DMS53 treated with DMSO at 0.1 percent for 48 hours (cell line): ENCODE measurements around the gene ANO1.

Source experiments
- DNase-seq: peaks from one replicate; lab custom pipeline; 2025; ENCODE audit not compliant: unreplicated experiment; lab: John Stamatoyannopoulos, UW

The ANO1 gene

DNA sequence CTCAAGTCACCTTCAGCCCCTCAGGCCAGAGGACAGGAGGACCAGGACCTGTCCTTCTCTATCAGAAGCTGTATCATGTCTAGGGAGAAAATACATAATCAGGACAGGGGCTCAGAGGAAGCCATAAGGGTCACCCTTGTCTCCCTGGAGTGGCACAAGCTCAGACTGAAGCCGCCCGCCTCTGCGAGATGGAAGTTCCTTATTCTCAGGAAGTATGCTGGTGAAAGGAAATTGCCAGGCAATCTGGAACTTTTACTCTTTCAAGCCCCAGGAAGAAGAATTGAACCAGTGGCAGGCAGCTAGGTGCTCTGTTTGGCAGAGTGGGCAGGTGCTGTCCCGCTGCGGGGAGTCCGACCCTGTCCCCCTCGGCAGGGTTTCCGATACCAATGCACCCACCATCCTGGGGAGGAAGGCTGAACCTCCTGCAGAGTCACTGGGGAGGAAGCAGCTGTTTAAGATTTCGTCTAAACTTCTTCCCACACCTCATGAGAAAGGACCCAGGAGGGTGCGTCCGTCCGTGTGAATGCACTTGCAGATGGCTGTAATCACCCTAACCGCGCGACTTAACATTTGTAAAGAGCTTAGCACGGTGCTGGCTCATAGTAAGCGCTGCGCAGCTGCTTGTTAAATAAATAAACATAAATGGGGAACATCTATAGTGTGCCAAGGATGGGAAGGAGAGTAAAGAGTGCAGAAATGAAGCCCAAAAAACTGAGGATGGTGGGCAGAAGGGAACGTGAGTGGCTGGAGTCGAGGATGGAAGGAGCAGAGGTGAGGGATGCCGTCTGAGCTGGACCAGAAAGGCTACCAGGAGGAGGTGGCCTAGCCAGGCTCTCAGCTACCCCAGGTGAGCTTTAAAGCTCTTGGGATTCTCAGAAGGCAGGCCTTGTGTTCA is 5.0 kb upstream of the ANO1 start:
- no peak for DNase-seq

DNA sequence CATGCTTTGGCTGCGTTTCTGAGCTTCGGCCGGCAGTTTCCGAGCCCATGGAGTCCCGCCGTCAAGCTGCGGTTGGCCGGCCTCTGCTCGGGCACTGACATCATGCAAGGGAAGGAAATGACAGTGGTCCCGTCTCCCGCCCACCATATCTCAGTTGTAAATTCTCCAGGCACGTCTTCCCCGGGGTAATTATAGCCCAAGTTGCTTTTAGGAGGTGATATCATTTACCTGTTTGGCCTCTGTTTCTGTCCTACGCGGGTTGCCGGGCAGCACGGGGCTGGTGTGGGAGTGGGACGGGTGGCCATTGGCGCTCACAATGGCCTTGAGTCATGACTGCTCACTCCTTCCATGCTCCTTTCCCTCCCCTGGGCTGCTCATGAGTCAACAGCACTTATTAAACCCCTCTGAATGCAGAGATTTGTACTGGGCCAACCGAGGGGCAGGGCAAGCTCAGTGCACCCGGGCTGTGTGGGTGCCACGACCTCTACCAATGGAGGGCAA is 4.2 kb upstream of the ANO1 start:
- DNase-seq: no peak

DNA sequence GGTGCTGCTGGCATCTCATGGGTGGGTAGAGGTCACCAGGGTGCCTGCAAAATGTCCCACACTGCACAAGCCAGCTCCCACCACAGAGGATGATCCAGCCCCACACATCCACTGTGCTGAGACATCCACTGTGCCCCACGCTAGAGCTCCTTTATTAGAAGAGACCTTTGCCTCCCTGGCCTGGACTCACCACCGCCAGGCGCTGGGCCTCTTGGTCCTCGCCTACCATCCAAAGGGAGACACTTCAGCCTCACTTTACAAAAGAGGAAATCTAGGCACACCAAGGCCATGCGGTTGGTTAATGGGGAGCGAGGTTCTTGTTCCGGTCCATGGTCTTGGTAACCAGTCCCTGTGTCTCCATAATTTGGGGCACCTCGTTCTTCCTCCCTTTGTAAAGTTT is 3.4 kb upstream of the ANO1 start:
- DNase-seq: no peak

DNA sequence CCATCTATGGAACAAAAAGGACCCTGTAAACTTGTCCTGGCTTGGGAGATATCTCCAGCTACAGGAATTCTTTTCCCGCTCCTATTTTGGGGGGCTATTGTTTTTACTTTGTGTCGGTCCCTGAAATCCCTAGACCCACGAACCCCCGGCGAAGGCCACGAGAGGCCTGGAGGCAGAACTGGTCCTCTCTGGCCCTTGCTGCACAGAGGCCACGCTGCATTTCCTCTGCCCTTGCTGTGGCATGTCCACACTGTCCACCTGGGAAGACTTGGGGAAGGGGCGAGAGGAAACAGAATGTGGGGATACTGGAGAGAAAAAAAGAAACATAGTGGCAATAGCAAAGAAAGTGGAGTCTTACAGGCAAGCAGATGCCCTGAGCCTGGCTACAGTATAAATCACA is 2.3 kb upstream of the ANO1 start:
- DNase-seq: no peak

DNA sequence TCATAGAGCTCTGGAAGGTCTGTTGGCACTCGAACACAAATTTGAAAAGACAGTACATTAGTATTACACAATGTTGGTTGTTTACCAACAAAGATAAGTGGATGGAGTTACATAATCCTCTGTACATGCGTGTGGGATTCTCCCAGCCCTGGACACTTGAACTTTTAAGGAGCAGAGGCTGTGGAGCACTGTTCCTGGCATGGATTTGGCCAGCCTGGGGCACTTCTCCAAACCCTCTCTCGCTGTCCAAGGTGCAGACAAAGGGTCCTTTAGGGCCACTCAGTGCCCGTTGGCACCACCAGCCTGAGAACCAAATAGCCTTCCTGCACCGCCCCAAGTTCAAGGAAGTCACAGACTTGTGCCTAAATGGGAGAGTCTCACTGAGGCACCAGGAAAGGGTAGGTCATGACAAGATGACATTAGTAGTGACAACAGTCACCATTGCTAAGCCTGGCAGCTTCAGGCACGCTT is 1.6 kb upstream of the ANO1 start:
- no peak for DNase-seq

DNA sequence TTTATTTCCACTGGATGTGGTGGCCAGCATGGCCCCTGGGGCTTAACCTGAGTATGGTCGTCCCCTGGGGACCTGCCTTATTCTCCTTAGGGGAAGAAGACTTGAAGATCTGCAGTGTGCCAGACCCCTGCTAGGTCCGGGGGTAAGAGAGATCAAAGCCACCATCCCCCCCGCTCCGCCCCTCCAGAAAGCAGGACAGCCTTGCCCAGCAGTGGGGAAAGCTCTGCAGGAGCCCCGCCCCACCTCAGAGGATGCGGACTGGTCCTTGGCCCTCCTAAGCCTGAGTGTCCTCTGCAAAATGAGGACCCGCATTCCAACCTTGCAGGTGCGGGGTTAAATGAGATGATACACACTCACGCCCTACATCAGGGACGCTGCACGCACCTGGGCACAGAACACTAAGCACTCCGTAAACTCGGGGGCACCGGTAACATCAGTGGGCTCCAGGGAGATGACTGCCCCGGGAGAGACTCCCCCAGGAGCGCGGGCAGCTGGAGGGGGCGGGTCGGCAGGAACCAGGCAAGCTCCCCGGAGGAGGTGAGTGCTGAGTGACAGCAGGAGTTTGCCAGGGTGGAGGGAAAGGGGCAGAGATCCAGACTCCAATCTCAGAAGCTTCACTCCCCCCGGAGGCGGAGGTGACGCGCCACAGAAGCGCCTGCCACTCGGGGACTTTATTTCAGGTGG is 564 bp upstream of the ANO1 start:
- DNase-seq: no peak

DNA sequence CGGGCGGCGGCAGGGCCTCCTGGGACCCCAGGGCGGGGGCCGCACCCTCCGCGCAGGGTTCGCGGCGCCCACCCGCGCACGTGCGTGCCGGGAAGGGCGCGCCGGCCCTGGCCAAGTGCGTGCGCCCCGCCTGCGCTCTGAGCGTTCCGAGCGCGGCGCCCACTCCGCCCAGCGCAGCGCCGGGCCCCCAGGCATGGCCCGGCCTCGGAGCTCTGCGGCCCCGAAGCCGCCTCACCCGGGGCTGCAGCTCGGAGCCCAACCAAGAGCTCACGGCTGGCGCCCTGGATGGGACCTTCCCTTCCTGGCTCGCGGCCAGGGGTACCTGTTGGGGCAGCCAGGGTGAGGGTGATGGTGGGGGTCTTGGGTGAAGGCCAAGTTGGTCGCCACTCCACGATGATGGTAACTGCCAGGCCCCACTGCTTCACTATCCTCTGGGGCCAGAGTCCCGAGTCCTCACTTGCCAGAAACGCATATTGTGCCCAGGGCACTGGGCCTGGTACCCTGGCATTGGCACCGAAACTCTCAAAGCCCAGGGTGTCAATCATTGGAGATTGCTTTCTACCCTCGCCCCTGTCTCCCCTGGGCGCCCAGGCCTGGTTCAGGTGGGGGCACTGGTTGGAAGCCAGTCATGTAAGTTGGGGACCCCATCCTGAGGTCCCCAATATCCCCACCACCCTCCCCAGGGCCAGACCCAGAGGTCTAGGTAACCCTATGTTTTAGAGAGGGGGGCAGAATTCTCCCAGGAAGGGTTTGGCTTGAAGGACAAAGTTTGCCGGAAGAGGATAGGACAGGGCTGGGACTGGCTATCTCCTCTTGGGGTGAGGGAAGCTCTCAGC is 882 bp downstream of the ANO1 start:
- DNase-seq: no peak

DNA sequence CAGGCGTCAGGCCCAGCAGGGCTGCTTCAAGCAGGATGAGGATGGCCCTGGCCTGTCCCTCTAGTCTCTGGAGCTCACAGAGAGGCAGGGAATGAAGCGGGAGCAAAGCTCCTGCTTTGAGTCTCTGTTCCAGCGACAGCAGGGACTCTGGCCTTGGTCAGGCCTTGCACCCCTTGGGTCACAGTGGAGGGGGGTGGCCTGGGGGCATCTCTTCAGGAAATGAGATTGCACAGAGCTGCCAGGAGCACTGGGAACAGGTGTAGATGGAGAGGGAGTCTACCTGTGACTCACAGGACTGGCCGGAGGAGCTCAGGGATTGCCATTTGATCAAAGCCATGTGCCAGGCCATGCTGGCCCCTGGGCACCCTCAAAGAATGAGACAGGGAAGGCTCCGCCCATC is 1.6 kb downstream of the ANO1 start:
- no peak for DNase-seq

DNA sequence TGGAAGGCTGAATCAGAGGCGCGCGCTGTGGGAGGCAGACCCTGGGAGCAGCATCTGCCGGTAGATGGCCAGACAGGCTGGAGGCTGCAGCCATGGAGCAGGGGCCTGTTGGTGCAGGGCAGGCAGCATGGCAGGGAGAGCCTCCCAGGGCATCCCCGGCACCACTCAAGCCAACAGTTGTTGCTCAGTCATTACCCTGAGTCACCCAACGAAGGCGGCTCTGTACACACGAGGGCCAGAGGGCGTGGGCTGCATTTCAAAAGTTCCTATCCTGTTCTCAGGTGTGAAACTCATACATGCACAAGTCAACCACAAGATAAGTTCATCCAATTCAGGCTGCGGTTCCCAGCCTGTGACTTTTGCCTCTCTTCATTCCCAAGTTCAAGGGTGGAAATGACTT is 2.6 kb downstream of the ANO1 start:
- DNase-seq: no peak

DNA sequence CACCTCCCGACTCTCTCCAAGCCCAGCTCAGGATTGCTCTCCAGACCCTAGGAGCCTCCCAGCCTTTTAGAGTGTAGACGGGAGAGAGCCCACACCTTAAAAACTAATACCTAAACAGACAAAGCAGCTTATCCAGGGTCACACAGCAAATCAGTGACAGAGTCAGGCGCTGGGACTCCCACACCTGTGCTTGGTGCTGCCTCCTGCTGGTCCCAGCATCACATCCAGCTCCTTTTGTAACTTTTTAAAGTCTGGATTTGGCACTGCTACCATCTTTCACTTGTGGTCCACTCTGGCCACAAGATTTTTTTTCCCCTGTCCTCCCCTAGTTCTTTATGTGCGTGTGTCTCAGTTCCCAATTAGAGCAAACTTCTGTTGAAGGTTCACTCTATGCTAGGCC is 4.7 kb downstream of the ANO1 start:
- no peak for DNase-seq

DNA sequence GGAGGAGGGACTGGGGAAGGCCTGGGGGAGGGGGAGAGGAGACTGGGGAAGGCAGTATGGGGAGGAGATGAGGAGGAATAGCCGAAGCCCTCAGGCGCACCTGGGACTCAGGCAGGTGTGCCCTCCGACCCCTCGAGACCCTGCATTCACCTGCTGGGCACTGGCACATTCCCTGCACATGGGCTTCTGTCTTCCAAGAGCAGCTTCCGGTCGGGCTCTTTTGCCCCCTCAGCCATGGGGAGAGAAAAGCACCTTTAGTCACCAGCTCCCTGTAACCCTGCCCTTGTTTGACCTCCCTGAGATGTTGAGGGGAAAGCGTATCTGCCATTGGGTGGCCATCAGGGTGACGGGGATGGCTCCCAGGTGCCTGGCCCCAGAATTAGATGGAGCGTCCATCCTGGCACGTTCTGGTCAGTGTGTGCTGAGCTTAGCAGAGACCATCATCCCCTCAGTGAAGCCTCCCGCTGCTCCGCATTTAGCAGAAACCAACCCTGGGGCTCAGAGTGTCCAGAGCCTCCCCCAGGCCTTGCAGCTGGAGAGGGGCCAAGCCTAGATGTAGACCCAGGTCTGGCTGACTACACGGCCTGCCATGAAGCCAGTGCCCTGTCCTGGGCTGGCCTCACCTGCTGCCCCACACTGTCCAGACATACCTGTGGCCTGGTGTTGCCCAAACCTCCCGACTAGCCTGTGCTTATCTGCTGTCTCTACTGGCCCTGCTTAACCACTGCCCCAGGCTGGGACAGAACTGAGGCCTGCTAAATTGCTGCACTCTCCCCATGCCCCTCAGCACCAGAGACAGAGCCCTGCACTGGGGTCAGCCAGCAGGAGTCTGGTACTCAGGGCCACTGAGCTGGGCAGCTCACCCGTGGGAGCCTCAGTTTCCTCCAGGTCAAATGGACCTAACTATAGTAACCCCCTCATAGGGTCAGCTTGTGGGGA is 6.2 kb downstream of the ANO1 start:
- DNase-seq: no peak

DNA sequence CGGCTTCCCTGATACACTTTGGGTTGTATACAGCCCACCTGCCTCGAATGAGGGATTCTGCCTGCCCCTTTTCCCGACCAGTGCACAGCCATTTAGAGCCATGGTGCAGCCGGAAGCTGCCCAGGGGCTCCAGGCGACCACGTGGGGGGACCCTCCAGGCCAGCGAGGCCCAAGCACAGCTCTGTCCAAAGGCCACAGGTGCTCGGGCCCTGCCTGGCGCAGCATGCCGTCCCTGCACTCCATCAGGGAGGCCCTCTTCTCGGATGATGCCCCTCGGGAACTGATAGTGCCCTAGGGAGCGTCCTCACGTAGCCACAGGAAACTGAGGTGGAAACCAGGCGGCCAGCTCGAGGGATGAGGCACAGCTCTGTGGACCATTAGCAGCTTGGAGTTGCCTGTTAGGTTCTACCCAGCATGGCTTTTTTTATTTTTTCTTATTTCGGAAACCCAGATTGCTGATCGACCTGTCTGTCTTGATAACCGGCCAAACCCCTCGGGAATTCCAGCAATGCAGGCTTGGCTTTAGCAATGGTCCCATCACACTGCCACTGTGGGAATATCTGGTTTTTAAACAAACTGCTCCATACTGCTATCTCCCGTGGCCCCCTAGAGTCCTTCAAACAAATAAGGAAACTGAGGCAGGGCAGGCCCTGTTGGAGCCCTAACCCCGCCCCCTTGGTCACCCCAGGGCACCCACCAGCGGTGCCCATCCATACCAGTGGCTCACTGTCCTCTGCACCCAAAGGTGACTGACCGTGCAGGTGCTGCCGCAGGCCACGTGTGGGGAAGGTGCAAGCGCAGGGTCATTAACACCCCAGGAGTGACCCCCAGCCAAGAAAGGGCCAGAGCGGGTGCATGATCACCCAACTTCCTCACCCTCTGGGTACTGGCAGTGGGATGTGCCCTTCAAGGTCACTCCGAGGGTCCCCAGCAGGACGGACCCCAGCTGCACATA is 8.0 kb downstream of the ANO1 start:
- no peak for DNase-seq

DNA sequence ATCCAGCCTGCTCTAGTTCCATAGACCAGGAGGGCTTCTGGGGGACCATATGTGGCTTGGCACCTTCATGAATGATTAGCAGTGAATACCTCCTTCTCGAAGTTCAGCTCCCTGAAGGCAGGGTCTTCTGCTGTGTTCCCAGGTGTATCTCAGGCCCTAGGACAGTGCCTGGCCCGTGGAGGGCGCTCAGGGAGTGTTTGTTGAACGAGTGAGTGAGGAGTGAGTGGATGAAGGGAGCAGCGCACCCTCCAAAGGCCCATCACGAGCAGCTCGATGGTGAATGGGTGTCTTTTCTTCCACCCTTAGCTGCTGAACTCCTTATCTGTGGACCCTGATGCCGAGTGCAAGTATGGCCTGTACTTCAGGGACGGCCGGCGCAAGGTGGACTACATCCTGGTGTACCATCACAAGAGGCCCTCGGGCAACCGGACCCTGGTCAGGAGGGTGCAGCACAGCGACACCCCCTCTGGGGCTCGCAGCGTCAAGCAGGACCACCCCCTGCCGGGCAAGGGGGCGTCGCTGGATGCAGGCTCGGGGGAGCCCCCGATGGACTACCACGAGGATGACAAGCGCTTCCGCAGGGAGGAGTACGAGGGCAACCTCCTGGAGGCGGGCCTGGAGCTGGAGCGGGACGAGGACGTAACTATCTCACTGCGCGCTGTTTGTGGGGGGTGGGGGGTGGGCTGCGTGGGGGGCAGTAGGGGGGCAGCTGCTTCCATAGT is 9.5 kb downstream of the ANO1 start:
- DNase-seq: no peak

DNA sequence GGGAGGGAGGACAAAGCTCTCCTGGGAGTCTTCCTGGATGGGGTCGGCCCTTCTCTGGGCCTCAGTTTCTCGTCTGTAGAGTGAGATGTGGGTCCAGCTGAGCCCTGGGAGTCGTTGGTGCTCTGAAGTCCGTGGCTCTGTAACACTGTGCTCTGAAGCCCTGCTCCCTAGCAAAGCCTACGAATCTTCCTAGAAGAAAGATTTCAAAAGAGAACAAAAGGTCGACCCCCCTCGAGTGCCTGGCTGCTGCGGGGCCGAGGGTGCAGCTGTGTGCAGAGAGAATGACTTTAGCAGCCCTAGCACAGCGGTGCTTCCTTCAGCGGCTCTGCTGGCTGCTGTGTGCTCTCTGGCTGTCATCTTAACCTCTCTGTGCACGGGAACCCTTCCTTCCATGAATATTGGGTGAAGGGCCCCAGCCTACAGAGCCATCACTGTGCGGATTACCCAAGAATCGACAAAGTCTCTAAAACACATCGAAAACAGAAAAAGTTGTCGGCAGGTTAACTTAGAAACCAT is 10.7 kb downstream of the ANO1 start:
- DNase-seq: no peak

DNA sequence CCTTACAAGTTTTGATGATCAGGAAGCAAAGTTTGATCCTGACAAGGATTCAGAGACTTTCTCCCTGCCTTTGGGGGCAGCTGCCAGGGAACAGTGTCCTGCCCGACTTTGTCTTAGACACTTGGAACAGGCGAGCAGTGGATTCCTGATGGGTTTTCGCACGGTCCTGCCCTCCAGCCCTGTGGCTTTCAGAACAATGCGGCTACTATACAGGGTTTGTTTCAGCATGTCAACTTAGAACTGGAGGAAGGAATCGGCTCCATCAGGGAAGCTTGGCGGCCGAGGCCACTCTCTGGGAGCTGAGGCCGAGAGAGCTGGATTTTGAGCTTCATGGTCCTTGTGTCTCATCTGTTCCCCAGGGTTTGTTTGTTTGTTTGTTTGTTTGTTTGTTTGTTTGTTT is 11.5 kb downstream of the ANO1 start:
- no peak for DNase-seq

DNA sequence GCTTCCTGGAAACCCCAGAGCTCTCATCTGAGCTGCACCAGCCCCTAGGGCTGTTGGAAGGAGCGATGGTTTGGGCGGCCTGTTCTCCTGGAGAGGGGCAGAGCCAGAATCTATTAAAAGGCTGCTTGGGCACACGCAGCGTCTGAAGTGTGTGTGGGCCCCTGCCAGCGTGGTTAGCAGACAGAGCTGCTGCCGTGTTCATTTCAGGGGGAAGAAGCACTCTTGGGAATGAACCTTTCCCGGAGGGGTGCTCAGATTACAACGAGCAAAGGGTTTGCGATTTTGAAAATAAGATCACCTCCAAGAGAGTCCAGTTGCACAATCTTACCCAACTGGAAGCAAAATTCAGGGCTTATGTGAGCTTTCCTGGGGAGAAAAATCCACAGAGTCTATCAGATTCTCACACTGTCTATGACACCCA is 12.9 kb downstream of the ANO1 start:
- no peak for DNase-seq

DNA sequence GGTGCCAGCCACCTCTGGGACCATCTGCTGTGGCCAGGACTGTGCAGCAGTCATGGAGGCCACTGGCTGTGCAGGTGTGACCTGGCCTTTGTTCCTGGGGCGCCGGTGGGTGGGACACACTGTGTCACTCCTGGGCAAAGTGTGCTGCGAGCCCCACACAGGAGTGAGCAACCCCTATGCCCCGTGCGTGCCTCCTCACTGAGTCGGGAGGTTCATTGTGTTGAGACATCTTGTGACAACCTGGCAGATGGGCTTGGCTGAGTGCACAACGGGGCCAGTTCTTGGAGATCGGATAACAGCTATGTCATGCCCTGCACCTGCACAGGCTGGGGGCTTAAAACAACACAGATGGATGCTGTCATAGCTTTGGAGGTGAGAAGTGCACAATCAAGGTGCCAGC is 13.5 kb downstream of the ANO1 start:
- DNase-seq: no peak
